D341Med (cell line): Measurements from ENCODE around the gene PIGU.
A peak's percentile ranks its signal among the peaks of the same experiment; 100 is the strongest.

Experiments used
- DNase-seq: peaks from one replicate; pipeline ENCODE4 v3.0.0; 2012; ENCODE audit warnings: low spot score

PIGU gene

DNA sequence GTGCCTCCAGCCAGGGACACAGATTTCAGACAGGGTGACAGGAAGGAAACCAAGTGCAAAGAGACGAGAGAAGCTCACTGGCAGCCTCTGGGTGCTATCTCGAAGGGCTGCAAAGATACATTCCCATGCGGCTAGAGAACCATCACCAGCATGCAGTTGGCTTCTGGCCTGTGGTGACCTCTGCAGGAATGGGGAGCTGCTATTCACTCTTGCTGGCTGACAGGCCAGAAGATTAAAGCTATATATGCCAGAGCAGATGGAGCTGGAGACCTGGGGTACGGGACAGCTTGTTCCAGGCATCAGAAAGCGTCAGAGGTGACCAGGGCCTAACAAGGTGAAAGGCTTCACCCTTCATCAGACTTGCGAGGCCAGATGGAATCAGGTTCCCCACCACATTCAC lies 98.4 kb downstream of the PIGU start:
- DNase-seq, result no peak

DNA sequence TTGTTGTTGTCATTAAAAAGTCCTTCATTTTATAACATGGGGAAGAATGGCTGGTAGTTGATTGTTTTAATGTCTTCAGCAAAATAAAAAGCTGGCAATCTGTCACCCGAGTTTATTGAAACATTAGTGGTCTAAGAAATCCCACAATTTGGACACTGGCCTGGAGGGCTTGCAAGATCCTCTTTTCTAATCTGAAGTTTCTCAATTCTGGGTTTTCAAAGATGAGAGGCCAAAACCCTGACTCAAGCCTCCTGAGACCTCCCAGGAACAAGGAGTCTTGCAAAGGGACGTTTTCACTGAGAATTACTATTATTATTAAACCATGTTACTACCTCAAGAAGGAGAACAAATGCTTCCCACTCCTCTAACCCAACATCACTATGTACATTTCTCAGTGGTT lies 98.9 kb downstream of the PIGU start:
- no peak for DNase-seq

DNA sequence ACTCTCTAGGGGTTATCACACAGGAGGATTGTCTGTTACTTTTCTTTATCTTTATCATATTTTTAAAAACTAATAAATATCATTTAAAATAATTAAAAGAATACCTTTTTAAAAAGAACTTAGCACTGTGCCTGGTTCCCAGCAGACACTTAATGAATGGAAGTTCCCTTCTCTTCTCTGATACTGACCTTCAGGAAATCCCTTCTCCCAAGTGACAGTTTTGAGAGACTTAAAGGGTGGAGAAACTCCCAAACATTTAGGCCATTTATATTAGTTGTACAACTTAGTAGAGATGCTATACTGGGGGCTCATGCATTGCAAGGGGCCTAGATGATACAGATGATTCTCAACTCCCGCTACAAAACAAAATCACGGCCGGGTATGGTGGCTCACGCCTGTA lies 99.8 kb downstream of the PIGU start:
- no peak for DNase-seq

DNA sequence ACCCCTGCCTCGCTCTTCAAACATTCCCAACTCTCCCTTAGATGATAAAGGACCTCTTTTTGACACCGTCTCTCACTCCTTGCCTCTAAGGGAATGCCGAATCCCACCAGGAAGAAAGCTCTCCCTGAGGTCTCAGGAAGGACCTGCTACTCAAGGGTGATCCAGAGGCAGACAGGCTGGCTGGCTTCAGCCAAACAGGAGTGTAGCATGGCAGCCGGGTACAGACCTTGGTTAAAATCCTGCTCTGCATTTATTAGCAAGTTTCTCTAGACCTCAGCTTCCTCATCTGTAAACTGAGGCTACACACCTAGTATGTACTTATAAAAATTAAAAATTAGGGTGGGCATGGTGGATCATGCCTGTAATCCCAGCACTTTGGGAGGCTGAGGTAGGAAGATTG lies 101.1 kb downstream of the PIGU start:
- no peak for DNase-seq

DNA sequence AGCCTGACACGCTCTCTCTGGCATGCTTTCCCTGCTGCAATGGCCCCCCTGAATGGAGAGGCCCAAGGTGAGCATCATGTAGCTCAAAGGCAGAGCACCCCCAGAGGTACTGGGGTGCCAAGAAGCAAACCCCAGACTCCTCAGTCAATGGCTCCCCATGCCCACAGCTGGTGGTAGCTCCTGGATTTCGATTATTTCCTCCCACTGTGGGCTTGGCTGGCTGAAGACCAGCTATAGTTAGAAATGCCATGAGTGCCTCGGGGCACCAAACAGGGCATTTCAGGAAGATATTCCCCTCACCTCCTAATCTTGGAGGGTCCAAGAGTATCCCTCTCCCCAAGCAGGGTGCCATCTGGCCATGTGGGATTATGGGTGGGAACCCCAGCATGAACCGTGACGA lies 101.6 kb downstream of the PIGU start:
- no peak for DNase-seq

DNA sequence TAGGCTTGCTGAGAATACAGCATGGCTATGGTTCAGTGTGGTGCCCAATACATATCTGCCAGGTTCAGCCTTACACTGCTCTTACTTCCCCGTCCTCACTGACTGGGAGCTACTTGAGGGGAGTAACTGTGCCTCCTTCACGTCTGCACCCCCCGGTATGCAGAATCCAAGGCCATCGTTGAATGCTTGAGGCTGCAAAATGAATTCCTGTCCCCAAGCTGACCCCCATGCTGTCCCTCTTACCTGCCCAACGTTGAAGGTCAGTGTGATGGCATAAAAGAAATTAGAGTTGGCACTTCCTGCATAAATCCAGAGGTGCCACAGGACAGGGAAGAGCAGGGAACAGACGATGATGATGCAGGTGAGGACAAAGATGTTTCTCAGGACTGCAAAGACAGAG lies 102.0 kb downstream of the PIGU start:
- DNase-seq, result no peak

DNA sequence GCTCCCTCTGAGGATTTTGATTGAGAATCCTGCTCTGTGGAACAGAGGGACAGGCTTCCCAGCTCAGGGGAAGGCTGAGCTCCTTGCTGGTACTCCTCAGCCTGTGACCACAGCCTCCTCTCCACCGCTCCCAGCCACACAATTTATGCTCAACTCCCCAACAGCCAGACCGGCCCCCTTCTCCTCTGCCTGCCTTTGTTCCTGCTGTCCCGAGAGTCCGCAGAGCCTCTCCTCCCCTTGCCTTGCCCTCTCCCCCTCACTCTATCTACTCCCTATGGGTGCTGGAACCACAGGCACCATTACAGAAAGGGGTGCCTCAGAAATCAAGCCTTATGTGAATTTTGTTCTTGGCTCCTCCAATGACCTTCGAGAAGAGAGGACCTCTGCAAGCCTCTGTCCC lies 102.5 kb downstream of the PIGU start:
- DNase-seq, result no peak

DNA sequence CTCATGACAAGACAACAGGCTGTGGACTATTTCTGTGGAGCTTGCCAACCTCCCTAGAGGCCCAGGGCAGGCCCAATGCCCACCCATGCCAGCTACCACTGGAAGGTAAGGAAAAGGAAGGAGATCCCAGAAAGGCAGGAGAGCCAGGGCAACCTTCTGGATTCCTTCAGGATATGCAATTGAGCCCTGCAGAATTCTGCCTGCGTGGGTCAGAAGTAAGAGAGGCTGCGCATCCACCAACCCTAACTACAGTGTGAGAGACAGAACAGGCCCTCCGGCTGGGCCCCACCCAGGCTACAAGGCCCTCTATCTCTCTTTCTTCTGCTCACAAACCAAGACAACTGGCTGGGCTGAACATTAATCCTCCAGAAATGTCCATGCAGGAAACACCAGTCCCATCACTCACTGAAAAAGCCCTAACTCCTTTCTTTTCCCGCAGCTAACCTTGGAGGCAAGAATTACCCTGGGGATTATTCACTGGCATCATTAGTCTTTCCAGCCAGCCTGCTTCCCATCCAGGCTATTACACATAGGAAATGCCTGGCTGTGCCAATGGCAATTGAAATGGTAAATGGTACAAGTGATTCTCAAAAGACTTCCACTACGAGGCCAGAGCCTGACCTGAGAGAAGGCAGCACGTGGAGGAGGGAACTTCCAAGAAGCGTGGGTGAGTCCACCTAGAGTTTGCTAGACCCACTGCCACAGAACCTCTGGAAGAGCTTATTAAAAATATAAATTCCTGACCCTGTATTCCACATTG lies 103.2 kb downstream of the PIGU start:
- DNase-seq, result no peak

DNA sequence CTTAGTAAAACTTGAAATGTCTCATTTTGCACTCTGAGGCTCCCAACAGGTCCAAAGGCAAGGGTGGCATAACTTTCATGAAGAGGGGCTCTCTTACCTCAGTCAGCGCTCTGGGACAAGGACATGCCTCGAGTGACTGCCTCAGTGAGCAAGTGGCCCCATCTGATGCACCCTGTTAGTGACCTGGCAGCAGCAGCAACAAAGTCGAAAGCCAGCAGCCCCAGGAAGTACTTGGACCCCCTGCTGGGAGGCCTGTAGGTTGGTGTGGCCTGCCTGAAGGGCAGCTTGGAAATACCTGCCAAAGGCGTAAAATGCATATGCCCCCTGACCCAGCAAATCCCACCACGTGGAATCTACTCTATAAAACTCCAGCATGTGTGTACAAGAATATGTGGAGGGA lies 105.1 kb downstream of the PIGU start:
- DNase-seq, result no peak

DNA sequence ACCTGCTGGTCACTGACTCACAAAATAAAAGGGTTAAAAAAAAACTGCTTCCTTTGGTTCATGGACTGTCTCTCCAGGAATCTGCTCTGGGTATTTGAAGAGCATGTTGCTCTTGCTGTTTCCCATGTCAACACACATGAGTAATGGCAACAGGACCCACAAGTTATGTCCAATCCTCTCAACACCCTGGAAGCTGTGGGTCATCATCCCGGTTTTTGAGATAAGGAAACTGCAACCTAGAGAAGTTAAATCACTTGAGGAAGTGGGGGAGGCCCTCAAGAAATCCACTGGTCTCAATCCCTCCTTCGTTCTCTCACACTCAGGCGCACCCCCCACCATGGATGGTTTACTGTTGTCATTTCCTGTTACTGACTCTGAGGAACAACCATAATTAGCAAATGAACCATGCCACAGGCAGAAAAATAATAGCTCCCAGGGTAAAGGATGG lies 106.0 kb downstream of the PIGU start:
- no peak for DNase-seq

DNA sequence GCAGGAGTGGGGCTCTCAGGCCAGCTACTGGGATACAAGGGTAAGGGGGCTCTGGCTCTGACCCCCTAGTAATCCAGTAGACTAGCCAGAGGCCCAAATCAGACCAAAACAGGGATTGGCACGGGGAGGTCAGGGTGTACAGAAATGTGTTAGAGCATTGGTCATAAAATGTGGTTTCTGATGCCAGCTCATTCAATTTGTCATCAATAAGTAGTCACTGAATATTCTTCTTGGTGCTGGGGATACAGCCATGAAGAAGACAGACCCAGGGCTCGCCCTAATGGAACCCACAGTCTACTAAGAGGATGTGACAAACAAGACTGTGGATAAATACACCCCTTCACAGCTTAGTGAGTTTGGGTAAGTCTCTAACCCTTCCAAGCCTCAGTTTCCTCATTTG lies 107.3 kb downstream of the PIGU start:
- DNase-seq, result no peak

DNA sequence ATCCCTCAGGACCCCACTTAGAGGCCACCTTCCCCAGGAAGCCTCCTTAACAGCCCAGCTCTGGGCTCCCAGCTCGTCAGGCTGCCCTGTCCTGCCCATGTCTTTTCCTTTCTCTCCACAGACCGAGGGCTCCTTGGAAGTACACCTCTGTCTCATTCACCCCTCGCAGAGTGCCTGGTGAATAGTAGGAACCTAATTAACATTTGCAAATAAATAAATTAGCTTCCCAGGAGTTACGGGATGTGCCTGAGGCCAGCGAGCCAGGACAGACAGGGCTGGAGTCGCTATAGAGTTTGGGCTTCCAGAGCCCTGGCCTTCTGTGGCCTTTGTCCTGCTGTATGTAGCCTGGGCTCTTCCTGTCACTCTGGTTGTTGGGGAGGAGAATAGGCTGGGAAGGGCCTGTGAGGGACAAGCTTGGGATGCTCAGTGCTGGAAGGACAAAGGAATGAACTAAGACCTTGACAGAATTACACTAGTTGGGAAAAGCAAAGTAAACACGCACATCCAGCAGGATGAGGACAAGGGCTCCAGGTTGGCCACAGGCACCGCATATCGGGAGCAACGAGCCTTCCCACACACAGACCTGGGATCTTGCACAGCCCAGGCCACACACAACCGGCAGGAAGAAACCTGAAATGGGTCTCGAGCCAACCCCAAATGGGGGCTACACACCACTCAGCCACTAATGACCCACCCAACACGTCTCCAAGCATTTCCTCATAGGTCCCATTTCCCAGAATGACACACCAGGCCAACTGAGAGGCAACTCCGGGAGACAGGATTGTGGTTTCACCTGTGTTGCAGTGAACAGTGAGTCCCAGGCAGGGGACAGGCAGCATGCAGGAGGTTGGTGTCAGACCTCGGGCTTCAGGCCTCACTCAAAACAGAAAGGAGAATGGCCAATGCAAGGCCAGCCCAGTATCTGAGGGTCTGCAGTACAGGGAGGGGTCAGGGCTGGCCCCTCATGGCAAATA lies 108.7 kb downstream of the PIGU start:
- DNase-seq, result no peak

DNA sequence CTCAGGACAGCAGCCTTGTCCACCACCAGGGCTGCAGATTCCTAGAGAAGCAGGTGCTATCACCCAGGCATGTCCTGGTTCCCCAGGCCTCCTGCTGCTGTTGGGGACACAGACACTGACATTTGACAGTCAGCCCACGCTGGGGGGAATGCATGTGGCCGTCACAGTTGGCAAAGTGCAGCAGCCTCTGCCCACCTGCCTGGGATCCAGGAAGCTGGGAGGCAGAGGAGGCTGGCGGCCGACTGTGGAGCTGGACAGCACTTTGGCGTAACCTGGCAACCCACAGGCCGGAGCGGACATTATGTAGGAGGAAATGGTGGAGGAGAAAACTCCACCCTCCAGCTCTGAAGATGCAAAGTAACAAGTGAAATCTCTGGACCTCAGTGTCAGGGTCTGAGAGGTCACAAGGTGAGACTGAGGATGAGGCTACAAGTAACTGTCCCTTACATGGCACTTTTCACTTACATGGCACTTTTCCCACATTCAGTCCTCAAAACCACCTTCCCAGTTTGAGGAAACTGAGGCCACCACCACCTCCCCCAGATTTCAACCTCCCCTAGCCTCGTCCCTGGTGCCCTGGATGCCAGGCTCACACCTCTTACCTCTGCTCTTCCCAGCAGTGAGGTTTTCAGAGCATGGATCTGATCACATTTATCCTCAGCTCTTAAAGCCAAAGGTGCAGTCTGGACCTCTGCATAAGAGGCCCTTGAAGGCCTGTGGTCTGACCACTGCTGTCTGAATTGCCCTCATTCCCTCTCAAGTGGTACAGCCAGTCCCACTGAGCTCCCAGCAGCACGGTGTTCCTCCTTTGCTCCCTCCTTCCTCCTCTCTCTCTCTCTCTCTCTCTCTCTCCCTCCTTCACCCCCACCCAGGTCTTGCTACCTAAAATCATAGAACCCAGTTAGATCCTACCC lies 109.7 kb downstream of the PIGU start:
- DNase-seq, result no peak

DNA sequence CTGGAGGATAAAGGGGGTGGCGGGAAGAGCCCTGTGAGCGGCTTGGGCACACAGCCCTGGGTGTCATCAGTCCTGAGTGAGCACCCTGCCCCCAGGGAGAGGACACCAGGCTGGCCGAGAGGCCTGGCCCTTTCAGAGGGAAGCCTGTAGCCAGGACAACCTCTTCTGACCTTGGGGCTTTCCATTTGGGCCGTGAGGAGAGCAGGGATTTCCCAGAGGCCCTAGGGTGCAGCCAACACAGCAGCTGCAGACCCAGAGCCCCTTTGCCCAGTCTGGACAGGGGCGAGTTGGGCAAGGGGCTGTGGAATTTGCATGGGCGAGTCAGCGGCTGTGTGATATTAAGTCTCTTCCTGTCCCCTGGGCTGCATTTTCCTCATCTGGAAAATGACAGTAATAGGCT lies 112.1 kb downstream of the PIGU start:
- no peak for DNase-seq

DNA sequence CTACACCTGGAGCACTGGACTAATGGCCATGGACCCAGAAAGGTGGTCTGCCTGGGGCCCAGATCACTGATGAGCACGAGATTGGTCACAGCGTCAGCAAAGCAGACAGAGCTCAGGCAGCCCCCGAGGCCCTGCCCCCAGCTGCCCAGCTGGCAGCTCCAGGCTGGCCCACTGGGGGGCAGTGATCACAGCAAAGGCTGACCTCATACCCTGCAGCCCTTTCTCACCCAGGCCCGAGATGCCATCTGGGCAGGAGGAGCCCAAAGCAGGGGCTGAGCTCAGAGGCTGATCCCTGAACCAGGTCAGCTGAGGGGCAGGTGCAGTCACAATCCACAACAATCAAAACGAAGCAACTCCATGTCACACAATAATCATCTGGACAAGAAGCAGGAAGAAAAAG lies 114.3 kb downstream of the PIGU start:
- DNase-seq, result peak; percentile 75

DNA sequence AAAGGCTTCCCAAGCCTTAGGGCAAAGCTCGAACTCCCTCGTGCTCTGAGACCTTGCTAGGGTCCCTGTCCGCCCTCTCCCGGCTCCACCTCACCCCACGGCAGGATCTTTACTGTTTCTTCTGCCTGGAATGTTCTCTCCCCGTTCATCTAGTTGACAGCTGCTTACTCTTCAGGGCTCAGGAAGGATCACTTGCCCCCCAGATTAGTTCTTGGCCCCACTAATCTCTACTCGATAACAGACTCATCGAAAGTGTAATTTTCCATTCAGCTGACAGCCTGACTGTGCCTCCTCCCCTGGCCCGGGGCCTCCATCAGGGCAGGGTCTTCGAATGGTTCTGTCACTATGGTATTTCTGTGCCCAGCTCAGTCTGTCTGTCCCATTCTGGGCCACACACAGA lies 115.2 kb downstream of the PIGU start:
- no peak for DNase-seq

DNA sequence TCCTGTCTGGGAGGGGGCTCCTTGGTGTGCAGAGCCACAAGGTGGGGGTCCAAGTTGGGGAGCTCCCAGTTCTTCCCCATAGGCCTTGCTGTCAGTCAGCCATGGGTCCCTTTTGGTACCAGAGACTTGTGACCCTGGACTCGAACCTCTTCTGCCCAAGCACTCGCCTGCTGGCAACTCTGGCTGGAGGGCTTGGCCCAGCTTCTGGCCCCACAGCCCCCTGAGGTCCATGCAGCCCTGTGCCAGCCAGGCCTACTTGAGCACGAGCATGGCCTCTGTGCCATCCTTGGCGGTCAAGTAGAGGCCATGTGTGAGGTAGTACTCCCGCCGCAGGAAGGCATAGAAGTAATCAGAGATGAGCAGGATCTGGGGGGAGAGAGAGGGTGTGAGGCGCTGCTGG lies 116.3 kb downstream of the PIGU start:
- DNase-seq, result no peak

DNA sequence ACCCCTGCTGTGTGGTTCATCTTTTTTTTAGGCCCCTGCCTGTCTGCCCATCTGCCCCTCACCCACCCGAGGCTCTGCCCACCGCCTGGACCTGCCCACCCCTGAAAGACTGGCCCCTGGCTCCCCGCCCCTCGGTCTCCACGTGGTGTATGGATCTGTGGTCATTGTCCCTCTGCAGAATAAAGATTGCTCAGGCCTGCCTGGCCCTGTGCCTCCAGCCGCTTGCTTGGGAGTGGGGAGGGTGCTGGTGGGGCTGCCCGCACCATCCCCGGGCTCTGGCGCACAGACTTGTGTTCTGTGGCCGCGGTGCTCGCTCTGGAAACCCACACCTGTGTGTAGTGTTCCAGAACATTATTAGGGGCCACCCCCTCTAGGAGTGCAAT lies 116.8 kb downstream of the PIGU start:
- DNase-seq, result no peak

DNA sequence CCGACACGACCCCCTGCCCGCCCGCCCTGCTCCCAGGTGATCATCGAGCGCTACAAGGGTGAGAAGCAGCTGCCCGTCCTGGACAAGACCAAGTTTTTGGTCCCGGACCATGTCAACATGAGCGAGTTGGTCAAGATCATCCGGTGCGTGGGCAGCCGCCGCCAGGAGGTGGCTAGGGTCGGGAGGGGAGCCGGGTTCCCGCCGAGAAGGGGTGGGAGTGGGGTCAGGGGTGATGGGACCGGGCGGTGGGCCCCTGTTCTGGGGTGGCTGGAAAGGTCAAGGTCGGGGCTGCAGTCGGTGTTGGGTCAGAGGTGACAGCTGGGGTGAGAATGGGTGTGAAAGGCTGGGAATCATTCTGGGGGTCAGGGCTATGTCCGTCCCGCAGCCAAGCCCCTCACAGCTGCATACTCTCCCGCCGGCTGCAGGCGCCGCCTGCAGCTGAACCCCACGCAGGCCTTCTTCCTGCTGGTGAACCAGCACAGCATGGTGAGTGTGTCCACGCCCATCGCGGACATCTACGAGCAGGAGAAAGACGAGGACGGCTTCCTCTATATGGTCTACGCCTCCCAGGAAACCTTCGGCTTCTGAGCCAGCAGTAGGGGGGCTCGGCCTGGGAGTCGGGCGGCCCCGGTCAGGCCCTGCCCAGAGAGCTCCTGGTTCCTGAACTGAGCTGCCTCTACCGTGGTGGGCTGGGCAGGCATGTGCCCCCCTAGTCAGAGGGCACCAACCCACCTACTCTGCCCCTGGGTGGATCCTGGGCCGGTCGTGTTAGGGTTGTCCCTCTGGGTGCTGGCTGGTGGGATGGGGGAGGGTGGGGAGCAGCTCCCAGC lies 117.4 kb downstream of the PIGU start:
- DNase-seq, result no peak

DNA sequence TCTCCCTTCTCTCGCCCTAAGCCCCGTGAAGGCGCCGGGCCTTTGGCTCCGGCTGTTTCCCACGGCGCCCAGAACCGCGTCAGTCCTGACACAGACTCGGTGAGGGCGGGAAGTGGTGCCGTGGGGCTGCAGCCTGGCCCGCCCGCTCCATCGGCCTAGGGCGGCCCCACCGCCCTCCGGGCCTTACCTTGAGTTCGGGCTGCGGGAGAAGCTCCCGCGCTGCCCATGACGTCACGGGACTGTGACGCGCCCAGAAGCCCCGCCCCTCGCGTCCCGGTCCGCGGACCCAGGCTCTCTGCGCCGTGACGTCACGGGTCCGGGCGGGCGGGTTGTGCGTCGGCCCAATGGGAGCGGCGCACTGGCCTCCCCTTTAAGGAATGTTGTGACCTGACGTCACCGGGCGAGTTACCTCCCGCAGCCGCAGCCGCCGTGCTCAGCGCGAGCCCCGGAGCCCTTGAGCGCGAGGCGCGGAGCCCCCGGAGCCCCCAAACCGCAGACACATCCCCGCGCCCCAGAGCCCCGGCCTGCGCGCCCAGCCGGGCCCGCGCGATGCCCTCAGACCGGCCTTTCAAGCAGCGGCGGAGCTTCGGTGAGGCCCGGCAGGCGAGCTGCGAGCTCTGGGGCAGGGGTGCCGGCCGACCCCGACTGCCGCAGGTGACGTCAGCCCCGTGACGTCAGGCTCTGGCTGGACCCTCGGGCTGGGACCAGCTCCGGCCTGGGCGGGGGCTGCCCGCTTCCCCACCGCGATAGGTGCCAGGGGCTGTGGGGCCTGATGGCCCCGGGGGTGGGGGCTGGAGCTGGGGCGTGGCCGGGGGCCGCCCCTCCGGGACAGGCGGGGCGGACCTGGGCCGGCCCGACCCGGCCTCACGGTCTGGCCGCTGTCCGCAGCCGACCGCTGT lies 118.3 kb downstream of the PIGU start, which contains the start of gene MAP1LC3A:
Gene MAP1LC3A (plus strand): TSS at position 399 of the 899 bp plus-strand sequence. CDS start 151 bp downstream, at position 550.
- DNase-seq, result peak; percentile 91
